OCI-M2 (cell line): ENCODE results near the gene OR10H5.
"Not testable (repeated sequence)": the region's sequence is repeated elsewhere in the genome, so short reads cannot be mapped to it uniquely, and the experiment has no call there.

Source experiments
- DNase-seq: peaks from one replicate; lab custom pipeline; 2025; ENCODE audit not compliant: unreplicated experiment; lab: John Stamatoyannopoulos, UW

Gene OR10H5

GRCh38 chr19:15843203-15843893, 55.9 kb downstream of the OR10H5 start:
- DNase-seq = no peak

DNA sequence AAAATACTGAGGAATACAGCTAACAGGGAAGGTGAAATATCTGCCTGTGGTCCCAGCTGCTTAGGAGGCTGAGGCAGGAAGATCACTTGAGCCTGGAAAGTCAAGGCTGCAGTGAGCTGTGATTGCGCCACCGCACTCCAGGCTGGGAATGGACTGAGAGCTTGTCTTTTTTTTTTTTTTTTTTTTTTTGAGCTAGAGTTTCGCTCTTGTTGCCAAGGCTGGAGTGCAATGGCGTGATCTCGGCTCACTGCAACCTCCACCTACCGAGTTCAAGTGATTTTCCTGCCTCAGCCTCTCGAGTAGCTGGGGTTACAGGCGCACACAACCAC, 56.4 kb downstream of the OR10H5 start:
- not testable (repeated sequence) for DNase-seq

DNA sequence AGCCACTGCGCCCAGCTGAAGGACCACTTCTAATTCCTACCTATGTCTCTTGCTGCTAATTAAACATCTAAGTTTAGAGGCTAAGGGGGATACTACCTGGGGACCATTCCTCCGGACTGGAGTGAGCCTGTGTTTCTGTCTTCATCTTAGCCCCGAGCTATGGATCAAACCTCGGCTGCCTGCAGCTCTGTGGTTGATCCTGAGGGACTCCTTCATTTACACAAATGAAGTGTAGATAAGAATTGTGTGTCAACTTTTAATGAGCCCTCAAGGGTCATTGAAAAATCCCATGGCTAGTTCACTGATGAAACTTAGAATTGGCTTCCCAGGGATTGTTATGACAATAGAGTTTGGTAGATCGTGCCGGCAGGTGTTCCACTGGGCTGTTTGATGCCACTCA, 59.5 kb downstream of the OR10H5 start:
- no peak for DNase-seq

- no peak for DNase-seq
Observed at GRCh38 chr19:15850385-15850784, 62.9 kb downstream of the OR10H5 start.
